Activated CD4-positive, alpha-beta T cell treated with anti-CD3 and anti-CD28 coated beads, Interleukin-2, amount 10 ng/mL, durations not matched to agents 7 days and 5 days (primary cell): ENCODE results near the gene KEL. TPM values are rescaled to one million over a fixed set of nuclear protein-coding genes. Genes with fewer than 3 reads are reported as not detected.

ENCODE experiments used
- CTCF ChIA-PET: fragments of 350-600 bp; sonication (Branson Sonifier 250); formaldehyde crosslinking; loops from one replicate; lab custom pipeline; 2021; ENCODE audit warnings: antibody characterized with exemption; lab: Charles Lee
- POLR2A ChIA-PET: fragments of 350-600 bp; sonication (Branson Sonifier 250); formaldehyde crosslinking; loops from one replicate; lab custom pipeline; 2021; ENCODE audit warnings: antibody characterized with exemption; lab: Charles Lee
- DNase-seq: peaks from one replicate; pipeline ENCODE4 v3.0.0-alpha.2; 2020
- H3K27ac Mint-ChIP-seq: one replicate; pipeline ENCODE4 v1.8.0; 2021; ENCODE audit warnings: mild to moderate bottlenecking, moderate library complexity, mixed read lengths
- H3K27me3 Mint-ChIP-seq: one replicate; pipeline ENCODE4 v1.8.0; 2021; ENCODE audit warnings: mixed read lengths
- H3K36me3 Mint-ChIP-seq: one replicate; pipeline ENCODE4 v1.8.0; 2021; ENCODE audit warnings: low read depth, mixed read lengths
- H3K4me1 Mint-ChIP-seq: one replicate; pipeline ENCODE4 v1.8.0; 2021; ENCODE audit warnings: mixed read lengths
- H3K4me3 Mint-ChIP-seq: one replicate; pipeline ENCODE4 v1.8.0; 2021; ENCODE audit warnings: mild to moderate bottlenecking, moderate library complexity, mixed read lengths
- H3K9me3 Mint-ChIP-seq: one replicate; pipeline ENCODE4 v1.8.0; 2021; ENCODE audit warnings: mixed read lengths
- total RNA-seq, 2 experiments: library from RNA; stranded (reverse); gene quantifications; one replicate each; pipeline ENCODE4 v1.2.3, GENCODE V29; 2021

Gene KEL, protein sequence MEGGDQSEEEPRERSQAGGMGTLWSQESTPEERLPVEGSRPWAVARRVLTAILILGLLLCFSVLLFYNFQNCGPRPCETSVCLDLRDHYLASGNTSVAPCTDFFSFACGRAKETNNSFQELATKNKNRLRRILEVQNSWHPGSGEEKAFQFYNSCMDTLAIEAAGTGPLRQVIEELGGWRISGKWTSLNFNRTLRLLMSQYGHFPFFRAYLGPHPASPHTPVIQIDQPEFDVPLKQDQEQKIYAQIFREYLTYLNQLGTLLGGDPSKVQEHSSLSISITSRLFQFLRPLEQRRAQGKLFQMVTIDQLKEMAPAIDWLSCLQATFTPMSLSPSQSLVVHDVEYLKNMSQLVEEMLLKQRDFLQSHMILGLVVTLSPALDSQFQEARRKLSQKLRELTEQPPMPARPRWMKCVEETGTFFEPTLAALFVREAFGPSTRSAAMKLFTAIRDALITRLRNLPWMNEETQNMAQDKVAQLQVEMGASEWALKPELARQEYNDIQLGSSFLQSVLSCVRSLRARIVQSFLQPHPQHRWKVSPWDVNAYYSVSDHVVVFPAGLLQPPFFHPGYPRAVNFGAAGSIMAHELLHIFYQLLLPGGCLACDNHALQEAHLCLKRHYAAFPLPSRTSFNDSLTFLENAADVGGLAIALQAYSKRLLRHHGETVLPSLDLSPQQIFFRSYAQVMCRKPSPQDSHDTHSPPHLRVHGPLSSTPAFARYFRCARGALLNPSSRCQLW
- total RNA-seq: under 1 TPM; 0.12 to 0.15 TPM

DNA sequence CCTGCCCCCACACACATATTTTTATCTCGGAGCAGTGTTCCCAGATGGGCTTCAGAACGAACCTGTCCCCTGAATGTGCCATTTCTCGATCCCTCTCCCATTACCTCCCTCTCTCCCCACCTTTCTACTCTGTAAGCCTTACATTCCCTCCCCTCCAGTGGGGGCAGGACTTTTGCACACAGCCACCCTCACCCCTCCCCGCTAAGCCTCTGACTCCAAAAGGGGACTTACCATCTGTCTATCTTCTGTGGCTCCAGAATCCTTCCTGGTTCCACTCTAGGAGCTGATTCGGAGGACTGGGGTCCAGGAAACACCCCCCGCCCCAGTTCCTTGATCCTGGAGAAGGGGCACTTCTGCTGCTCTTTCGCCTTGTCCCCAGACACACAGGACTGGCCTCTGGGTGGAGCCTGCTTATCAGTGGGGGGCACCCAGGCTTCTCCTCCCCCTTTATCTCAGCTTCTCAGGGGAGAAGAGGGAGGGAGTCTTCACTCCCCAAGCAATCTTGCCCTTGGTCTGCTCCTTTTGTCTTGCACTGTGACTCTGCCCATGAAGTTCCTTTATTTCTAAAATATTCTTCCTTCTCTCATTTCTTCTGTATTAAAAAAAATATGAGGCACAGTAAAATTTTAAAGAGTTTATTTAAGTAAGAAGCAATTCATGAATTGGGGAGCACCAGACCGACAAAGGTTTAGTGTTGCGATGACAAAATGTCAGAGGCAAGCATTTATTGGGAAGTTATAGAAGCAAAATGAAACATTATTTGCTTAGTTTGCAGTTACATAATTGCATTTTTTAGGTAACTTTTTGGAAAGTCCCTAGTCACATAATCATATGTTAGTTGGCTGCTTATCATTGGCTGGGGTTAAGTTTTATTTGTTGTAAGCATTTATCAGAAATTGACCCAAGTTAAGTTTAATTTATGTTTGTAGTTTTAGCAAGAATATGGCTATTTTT is at the start of gene KEL:
Gene KEL, minus strand, starts transcription at position 391 of the 954 bp plus-strand sequence. Its CDS starts 157 bp downstream, at position 234.
- no peaks in the 10 kb centered on the region for H3K9me3 Mint-ChIP-seq
- POLR2A ChIA-PET: no interaction called here
- peaks cover 22% of the 10 kb centered on the region for H3K27me3 Mint-ChIP-seq
- no peaks in the 10 kb centered on the region for H3K4me1 Mint-ChIP-seq
- no peak within 1 kb of the TSS for H3K27ac Mint-ChIP-seq
- H3K4me3 Mint-ChIP-seq: no peak within 1 kb of the TSS
- H3K36me3 Mint-ChIP-seq: no peaks in the 10 kb centered on the region
- CTCF ChIA-PET: interaction anchor here (1.6 kb wide), 1 partner anchor 10 kb away, joined by 3 read pairs; no protein-coding TSS in a partner anchor
- no peak for DNase-seq

DNA sequence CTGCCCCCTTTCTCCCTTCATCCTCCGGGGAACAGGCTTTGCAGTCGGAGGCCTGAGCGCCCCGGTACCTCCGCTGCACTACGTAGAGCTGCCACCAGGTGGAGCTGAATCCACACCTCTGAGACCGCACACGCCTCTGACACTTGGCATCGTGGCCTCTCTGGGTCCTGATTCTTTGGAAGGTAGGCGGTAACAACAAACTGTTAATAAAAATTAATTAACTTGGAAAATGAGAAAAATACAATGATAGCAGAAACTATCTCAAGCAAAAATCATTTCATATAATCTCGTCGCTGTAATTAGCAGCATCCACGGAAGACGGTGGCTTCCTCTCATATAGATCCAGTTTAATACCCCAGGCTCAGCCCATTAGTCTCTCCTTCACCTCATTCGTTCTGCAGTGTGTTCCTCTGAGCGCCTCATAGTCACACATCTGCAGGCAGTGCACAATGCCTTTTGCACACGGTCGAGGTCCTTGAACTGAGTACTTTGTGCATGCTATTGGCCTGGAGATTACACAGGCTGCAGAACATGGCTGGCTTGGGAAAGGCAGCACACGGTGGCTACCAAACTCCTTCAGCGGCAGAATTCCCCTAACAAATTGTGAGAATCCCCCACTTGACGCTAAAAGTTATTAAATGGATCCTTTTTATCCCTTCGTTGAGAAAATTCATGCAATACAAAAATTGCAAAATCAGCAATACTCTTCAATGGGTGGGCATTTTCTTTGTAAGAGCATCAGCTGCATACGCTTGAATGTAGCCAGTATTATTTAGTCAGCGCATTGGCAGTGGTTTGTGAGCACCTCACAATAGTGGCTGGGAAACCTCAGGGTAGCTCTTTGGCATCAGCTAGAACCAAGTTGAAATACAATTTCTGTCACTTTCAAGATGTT is 46.1 kb upstream of the KEL start:
- POLR2A ChIA-PET: no interaction called here
- CTCF ChIA-PET: interaction anchor here (0.6 to 3.5 kb wide), 12 partner anchors 9 to 1095 kb away, joined by 3 to 26 read pairs (median 4); no protein-coding TSS in a partner anchor
- Mint-ChIP-seq H3K9me3 (no peaks in the 10 kb centered on the region), H3K4me3 (no peak overlapping the region), H3K27me3 (peaks cover 17% of the 10 kb centered on the region), H3K27ac (no peak overlapping the region), H3K4me1 (peaks cover 5% of the 10 kb centered on the region), H3K36me3 (no peaks in the 10 kb centered on the region)
- DNase-seq: peak; percentile 81

DNA sequence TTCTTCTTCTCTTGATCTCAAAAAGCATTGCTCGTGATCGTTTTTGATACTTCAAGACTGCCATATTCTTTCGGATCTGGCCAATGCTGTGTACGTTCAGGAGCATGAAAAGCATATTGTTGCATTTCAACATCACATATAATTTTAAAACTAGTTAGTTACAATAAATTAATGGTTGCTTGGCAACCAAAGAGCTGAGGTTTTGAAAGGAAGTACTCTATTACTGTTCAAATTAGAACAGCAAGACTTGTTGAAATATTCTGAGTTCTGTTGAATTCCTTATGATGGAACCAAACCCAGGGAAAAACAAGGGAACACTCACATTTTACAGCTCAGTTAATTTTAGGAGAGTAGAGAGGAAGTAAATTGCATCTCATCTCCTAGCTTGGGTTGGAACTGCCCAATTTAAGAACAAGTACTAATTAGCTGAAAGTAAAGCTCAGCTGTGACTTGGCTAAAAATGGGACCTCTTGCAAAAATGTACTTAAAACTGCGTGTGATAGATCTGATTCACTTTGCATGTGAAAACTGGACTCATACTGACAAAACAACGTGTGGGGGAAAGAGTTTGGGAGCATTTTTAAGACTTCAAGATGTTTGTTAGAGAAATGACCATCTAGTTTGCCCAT is 43.6 kb upstream of the KEL start:
- Mint-ChIP-seq H3K4me3 (no peak overlapping the region), H3K9me3 (no peaks in the 10 kb centered on the region), H3K27me3 (peaks cover 15% of the 10 kb centered on the region), H3K4me1 (peaks cover 9% of the 10 kb centered on the region), H3K27ac (no peak overlapping the region), H3K36me3 (no peaks in the 10 kb centered on the region)
- ChIA-PET CTCF (interaction anchor here (0.9 to 2.2 kb wide), 3 partner anchors 209 to 686 kb away, joined by 3 to 18 read pairs (median 3); no protein-coding TSS in a partner anchor), POLR2A (no interaction called here)
- no peak for DNase-seq

DNA sequence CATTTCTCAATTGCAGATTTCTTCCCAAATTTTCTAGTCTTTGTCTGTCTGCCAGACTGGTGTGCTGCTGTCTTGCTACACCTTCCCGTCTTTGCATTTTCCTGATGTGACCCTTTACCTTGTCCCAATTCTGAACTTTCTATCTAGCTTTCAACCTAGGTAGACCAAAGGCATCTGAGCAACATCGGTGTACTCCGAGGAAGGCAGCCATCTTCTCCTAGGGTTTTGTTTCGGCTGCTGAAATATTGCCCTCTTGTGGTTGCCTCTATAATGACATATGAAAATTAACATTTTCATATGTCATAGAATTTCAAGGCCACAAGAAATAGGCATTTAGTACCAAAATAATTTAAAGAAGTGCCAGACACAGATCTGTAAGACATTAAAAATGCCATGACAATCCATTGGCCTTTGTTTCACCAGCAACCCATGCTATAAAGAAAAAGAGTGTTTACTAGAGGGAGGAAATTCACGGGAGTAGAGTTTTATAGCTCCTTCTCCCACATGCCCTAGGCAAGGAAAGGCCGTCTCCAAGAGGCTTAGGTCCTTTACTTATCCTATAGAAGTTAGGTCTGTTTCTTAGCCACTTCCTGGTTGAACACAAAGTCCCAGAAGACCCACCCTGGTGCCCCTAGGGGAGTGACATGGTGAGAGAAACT is 41.4 kb upstream of the KEL start:
- Mint-ChIP-seq H3K27me3 (peaks cover 9% of the 10 kb centered on the region), H3K4me3 (peak overlapping the region; percentile 55), H3K4me1 (peaks cover 9% of the 10 kb centered on the region), H3K36me3 (no peaks in the 10 kb centered on the region), H3K27ac (peak overlapping the region; percentile 26), H3K9me3 (no peaks in the 10 kb centered on the region)
- ChIA-PET POLR2A (no interaction called here), CTCF (interaction anchor here (0.7 to 1.9 kb wide), 13 partner anchors 10 to 690 kb away, joined by 3 to 5 read pairs (median 3); partner anchors contain the start of gene TAS2R40)
- DNase-seq: peak; percentile 56

DNA sequence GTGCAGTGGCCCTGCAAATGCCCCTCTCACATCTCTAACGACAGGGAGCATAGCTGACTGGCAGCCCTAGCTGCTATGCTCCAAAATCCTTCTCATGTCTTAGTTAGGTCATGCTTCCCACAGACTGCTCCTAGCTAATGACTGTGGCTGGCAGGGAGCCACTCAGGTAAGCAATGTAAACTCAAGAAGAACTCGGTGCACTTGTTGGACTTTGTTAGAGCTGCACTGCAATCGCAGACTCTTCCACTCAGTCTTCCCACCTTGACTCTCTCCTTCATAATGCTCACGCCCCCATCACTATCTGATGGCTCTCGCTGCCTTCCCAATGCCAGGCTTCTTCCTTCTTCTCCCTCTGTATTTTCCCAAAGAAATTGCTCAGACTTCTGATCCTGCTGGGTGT is 40.7 kb upstream of the KEL start:
- H3K9me3 Mint-ChIP-seq: no peaks in the 10 kb centered on the region
- CTCF ChIA-PET: interaction anchor here (0.7 to 2.3 kb wide), 13 partner anchors 9 to 689 kb away, joined by 3 to 12 read pairs (median 3); partner anchors contain the start of gene TAS2R40
- H3K36me3 Mint-ChIP-seq: no peaks in the 10 kb centered on the region
- H3K4me1 Mint-ChIP-seq: peaks cover 9% of the 10 kb centered on the region
- POLR2A ChIA-PET: no interaction called here
- no peak overlapping the region for H3K4me3 Mint-ChIP-seq
- peaks cover 8% of the 10 kb centered on the region for H3K27me3 Mint-ChIP-seq
- no peak for DNase-seq
- no peak overlapping the region for H3K27ac Mint-ChIP-seq

DNA sequence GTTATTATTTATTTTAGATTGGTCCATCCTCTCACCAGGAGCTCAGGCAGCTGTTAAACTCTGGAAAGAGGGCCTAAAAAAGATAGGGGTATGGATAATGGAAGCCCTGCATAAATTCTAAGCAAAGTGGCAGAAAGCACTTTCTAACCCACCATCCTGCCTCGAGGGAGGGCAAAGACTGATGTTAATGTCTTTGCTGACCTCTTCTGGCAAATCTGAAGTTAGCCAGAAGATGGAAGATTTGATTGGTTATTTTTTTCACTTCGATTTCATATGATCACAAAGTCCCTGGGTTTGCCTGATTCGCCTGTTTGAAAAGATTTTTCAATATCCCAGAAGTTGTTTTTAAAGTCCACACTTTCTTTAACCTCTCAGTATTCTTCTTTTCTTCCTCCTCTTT is 39.9 kb upstream of the KEL start:
- DNase-seq: no peak
- H3K27me3 Mint-ChIP-seq: peaks cover 8% of the 10 kb centered on the region
- no peak overlapping the region for H3K27ac Mint-ChIP-seq
- H3K36me3 Mint-ChIP-seq: no peaks in the 10 kb centered on the region
- POLR2A ChIA-PET: no interaction called here
- H3K9me3 Mint-ChIP-seq: no peaks in the 10 kb centered on the region
- peaks cover 7% of the 10 kb centered on the region for H3K4me1 Mint-ChIP-seq
- CTCF ChIA-PET: interaction anchor here (1.3 to 2.3 kb wide), 6 partner anchors 9 to 370 kb away, joined by 3 to 12 read pairs (median 3); no protein-coding TSS in a partner anchor
- no peak overlapping the region for H3K4me3 Mint-ChIP-seq

DNA sequence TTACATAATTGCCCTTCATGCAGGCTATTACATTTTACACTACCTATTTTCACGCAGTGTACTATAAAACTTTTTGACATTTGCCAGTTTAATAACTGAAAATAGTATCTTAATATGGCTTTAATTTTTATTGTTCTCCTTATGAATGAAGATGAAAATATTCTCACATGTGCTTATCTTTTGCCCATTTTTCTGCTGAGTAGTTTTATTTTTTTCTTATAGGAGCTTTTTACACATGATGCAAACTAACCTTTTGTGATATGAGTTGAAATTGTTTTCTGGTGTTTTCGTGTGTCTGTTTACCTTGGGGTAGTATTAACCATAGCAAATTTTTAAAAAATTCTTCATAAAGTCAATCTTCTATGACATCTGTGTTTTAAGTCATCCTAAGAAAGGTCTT is 38.5 kb upstream of the KEL start:
- H3K4me1 Mint-ChIP-seq: peaks cover 7% of the 10 kb centered on the region
- no peak for DNase-seq
- peaks cover 8% of the 10 kb centered on the region for H3K27me3 Mint-ChIP-seq
- no peak overlapping the region for H3K4me3 Mint-ChIP-seq
- ChIA-PET POLR2A (no interaction called here), CTCF (interaction anchor here (0.9 to 2.3 kb wide), 2 partner anchors 9 to 214 kb away, joined by 4 to 12 read pairs; no protein-coding TSS in a partner anchor)
- no peaks in the 10 kb centered on the region for H3K9me3 Mint-ChIP-seq
- no peaks in the 10 kb centered on the region for H3K36me3 Mint-ChIP-seq
- H3K27ac Mint-ChIP-seq: no peak overlapping the region

DNA sequence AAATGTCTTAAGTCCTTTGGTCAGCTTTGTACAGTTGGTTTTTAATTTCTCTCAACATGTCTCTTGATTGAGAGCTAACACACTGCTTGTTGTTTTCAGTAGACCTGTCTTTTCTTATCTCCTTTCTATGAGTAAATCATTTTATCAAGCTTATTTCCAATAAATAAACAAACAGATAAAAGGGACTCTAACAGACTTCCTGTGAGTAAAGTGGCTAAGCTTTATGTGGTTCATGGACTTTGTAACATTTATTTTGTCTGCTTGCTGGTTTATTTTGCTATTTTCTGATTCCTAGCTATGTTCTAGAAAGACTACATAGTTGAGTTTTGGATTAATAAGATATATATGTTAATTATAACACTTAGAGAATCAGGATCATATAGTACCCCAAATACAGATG is 37.6 kb upstream of the KEL start:
- H3K36me3 Mint-ChIP-seq: no peaks in the 10 kb centered on the region
- POLR2A ChIA-PET: no interaction called here
- H3K27ac Mint-ChIP-seq: no peak overlapping the region
- H3K27me3 Mint-ChIP-seq: peaks cover 3% of the 10 kb centered on the region
- CTCF ChIA-PET: interaction anchor here (1.1 to 1.2 kb wide), 2 partner anchors 127 to 216 kb away, joined by 3 to 5 read pairs; no protein-coding TSS in a partner anchor
- no peak overlapping the region for H3K4me3 Mint-ChIP-seq
- H3K9me3 Mint-ChIP-seq: no peaks in the 10 kb centered on the region
- peaks cover 7% of the 10 kb centered on the region for H3K4me1 Mint-ChIP-seq
- no peak for DNase-seq

DNA sequence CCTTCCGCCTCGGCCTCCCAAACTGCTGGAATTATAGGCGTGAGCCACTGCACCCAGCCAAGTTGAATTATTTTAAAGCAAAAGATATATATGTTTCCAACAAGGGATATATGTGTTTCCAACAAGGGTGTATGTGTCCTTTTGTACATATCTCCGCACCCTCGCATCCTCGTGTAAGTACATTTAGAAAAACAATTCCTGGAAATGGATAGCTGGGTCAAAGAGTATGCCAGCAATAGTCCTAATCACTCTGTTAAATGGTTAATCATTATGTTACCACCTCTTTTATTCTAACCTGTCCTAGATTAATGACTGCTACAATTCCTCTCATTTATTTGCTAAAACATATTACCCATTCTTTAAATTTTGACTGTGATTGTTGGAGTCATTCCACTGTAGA is 36.8 kb upstream of the KEL start:
- Mint-ChIP-seq H3K4me1 (peaks cover 7% of the 10 kb centered on the region), H3K36me3 (no peaks in the 10 kb centered on the region), H3K27ac (no peak overlapping the region), H3K27me3 (peaks cover 5% of the 10 kb centered on the region), H3K9me3 (no peaks in the 10 kb centered on the region), H3K4me3 (no peak overlapping the region)
- DNase-seq: no peak
- ChIA-PET CTCF (interaction anchor here (0.9 to 1.2 kb wide), 2 partner anchors 216 to 464 kb away, joined by 3 to 5 read pairs; no protein-coding TSS in a partner anchor), POLR2A (interaction anchor here (0.7 kb wide), 1 partner anchor 79 kb away, joined by 3 read pairs; no protein-coding TSS in a partner anchor)

DNA sequence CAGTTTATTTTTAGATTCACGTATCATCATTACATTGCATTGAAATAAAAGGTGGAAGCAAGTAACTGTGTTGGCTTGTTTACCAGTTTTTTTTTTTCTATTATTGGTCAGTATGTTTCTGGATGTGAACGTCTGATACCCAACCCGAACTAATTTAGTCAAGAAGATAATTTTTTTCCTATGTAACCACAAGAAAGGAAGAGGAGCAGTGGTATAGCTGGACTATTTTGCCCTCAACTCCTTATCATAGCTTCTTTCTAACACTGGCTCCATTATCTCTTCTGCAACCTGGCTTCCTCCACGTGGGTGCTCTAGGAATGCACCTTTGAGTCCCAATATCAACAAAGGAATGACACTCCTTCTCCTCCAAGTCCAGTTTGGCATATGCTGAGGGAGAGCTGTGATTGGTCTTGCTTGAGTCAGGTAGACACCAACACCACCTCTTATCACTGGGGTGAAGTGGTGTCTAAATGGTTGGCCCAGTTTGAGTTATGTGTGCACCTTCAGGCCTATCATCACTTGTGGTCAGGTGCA is 35.4 kb upstream of the KEL start:
- Mint-ChIP-seq H3K27ac (no peak overlapping the region), H3K27me3 (peaks cover 5% of the 10 kb centered on the region), H3K4me1 (no peaks in the 10 kb centered on the region), H3K4me3 (no peak overlapping the region), H3K9me3 (no peaks in the 10 kb centered on the region), H3K36me3 (no peaks in the 10 kb centered on the region)
- CTCF ChIA-PET: no interaction called here
- POLR2A ChIA-PET: no interaction called here
- DNase-seq: no peak
